K562 (cell line): Measurements from ENCODE around the gene POR. TPM values are rescaled to one million over a fixed set of nuclear protein-coding genes. Genes with fewer than 3 reads are reported as not detected.

ENCODE experiments used
- ATAC-seq: fragments of 200-7000 bp; cut with Tn5 transposase; 3 replicates; pipeline ENCODE4 v1.9.1; 2020; ENCODE audit warnings: moderate library complexity
- BruUV-seq: library from RNA; stranded (reverse); fragments of 400-500 nt; replicated peaks from 2 replicates; lab custom pipeline; 2021; lab: Mats Ljungman, UMichigan
- CTCF ChIA-PET: fragments of 300-600 bp; formaldehyde crosslinking; extraction: SDS; loops from one replicate; lab custom pipeline; 2021; ENCODE audit warnings: low intra/inter-chr PET ratio; lab: Yijun Ruan, JAX
- POLR2A ChIA-PET: fragments of 300-600, 350-650 bp; sonication (Branson Sonifier 250); formaldehyde crosslinking; extraction: SDS; loops from one replicate; lab custom pipeline; 2021; ENCODE audit warnings: antibody characterized with exemption, inconsistent platforms; lab: Yijun Ruan, JAX
- DNase-seq, 4 experiments: peaks; one replicate each; pipeline versions ENCODE4 v3.0.0 to v3.0.0-alpha.2; 2011 to 2018; ENCODE audit warnings: low spot score in 3 of 4, mixed read lengths in 3 of 4; ENCODE audit errors: extremely low read depth in 1 of 4
- FAIRE-seq: peaks from 2 replicates; lab custom pipeline; 2011; peaks lifted over from hg19 to GRCh38; lab: Jason Lieb, UNC
- H2AFZ ChIP-seq: 2 replicates; pipeline ENCODE4 v1.6.0; 2011; ENCODE audit warnings: low read depth, low read length, control low read depth, inconsistent platforms
- H3K27ac ChIP-seq: fragments of 200-600 bp; 3 replicates; pipeline ENCODE4 v1.8.0; 2011; ENCODE audit warnings: low read depth, mild to moderate bottlenecking, control low read depth, inconsistent platforms, low read length, moderate library complexity, mixed read lengths; ENCODE audit errors: extremely low read depth
- H3K27me3 ChIP-seq, 2 experiments: fragments of 300-600 bp in 1 of 2; 2 replicates in 1 of 2; 3 replicates in 1 of 2; pipeline versions ENCODE4 v1.6.0 to v1.8.0; 2011; ENCODE audit warnings: inconsistent platforms in 2 of 2, low read length in 2 of 2, mild to moderate bottlenecking in 1 of 2, mixed read lengths in 1 of 2, moderate library complexity in 1 of 2; ENCODE audit not compliant: control insufficient read depth in 2 of 2, insufficient read depth in 2 of 2
- H3K36me3 ChIP-seq: fragments of 300-600 bp; 3 replicates; pipeline ENCODE4 v1.8.0; 2011; ENCODE audit warnings: mild to moderate bottlenecking, low read length, inconsistent platforms; ENCODE audit not compliant: control insufficient read depth, insufficient read depth
- H3K4me1 ChIP-seq, 2 experiments: fragments of 200-600 bp in 1 of 2; replicated peaks in 1 of 2; 2 replicates in 1 of 2; 3 replicates in 1 of 2; pipeline versions ENCODE4 v1.5.1 to v1.8.0; 2011; ENCODE audit warnings: inconsistent platforms in 2 of 2, low read length in 2 of 2, mild to moderate bottlenecking in 1 of 2, mixed read lengths in 1 of 2, moderate library complexity in 1 of 2; ENCODE audit not compliant: control insufficient read depth in 2 of 2, insufficient read depth in 2 of 2
- H3K4me2 ChIP-seq: 2 replicates; pipeline ENCODE4 v1.6.1; 2011; ENCODE audit warnings: low read length, control low read depth, inconsistent platforms, mixed read lengths; ENCODE audit not compliant: insufficient read depth
- H3K4me3 ChIP-seq: fragments of 200-600 bp; sonication (generic), shearing (Covaris generic); 2 replicates; pipeline ENCODE4 v1.5.1; 2016; ENCODE audit warnings: control low read depth, inconsistent platforms
- H3K79me2 ChIP-seq: fragments of 200-600 bp; 3 replicates; pipeline ENCODE4 v1.8.0; 2011; ENCODE audit warnings: low read length, inconsistent platforms; ENCODE audit not compliant: control insufficient read depth, insufficient read depth
- H3K9ac ChIP-seq, 2 experiments: 2 replicates each; pipeline versions ENCODE4 v1.6.0 to v1.6.1; 2011; ENCODE audit warnings: low read depth in 2 of 2, low read length in 2 of 2, control low read depth in 1 of 2, inconsistent platforms in 1 of 2, mild to moderate bottlenecking in 1 of 2, mixed read lengths in 1 of 2; ENCODE audit not compliant: insufficient read depth in 1 of 2
- H3K9me1 ChIP-seq: one replicate; pipeline ENCODE4 v1.6.0; 2011; ENCODE audit warnings: inconsistent platforms, mild to moderate bottlenecking, low read length, moderate library complexity; ENCODE audit not compliant: control insufficient read depth, insufficient read depth
- H3K9me3 ChIP-seq: replicated peaks from 2 replicates; pipeline ENCODE4 v1.5.1; 2011; ENCODE audit warnings: low read depth, low read length, inconsistent platforms; ENCODE audit not compliant: control insufficient read depth, insufficient read depth
- H4K20me1 ChIP-seq: replicated peaks from 2 replicates; pipeline ENCODE4 v1.6.1; 2011; ENCODE audit warnings: low read length, inconsistent platforms, mixed read lengths; ENCODE audit not compliant: control insufficient read depth, insufficient read depth
- EGR1 ChIP-seq: fragments of 450-650 bp; conservative IDR thresholded peaks from 2 replicates; pipeline ENCODE4 v1.6.1; 2017; ENCODE audit warnings: mild to moderate bottlenecking
- FOXP1 ChIP-seq: sonication (generic); formaldehyde crosslinking; IDR thresholded peaks from 2 replicates; pipeline ENCODE4 v1.8.0; 2022; ENCODE audit warnings: mild to moderate bottlenecking, missing genetic modification reagents
- RBM39 ChIP-seq: fragments of 200-400 bp; formaldehyde crosslinking; optimal IDR thresholded peaks from 2 replicates; pipeline ENCODE3; 2018; ENCODE audit warnings: low read depth, low read length
- SAP30 ChIP-seq: fragments of 200-600 bp; sonication (generic); IDR thresholded peaks from 2 replicates; pipeline ENCODE4 v1.6.1; 2012; ENCODE audit warnings: borderline replicate concordance, low read depth, mild to moderate bottlenecking, moderate library complexity, low read length, control low read depth, inconsistent platforms; ENCODE audit not compliant: insufficient read depth, poor library complexity, severe bottlenecking
- ZNF707 ChIP-seq: fragments of 250-450 bp; sonication (Bioruptor Pico); conservative IDR thresholded peaks from 2 replicates; pipeline ENCODE4 v1.8.0; 2022; ENCODE audit warnings: inconsistent platforms, mild to moderate bottlenecking, moderate library complexity
- WGBS: fragments of 100-300 bp; shearing (Covaris generic); methylation state at CpG from one replicate; pipeline ENCODE4 v1.1.6; 2016; ENCODE audit warnings: low coverage, mixed read lengths; ENCODE audit not compliant: insufficient coverage; ENCODE audit errors: missing lambda C conversion rate; 5-methylcytosine and 5-hydroxymethylcytosine counted together
- in situ Hi-C: fragments of 300-500 bp; cut with MboI; formaldehyde crosslinking; loops from 4 replicates; pipeline ENCODE4 v1.15.0; 2018; ENCODE audit warnings: inconsistent platforms, mixed read lengths
- intact Hi-C: fragments of 100-400 bp; cut with micrococcal nuclease; formaldehyde crosslinking; loops from 2 replicates; pipeline ENCODE4 v1.14.2; 2022
- polyA plus RNA-seq, 8 experiments: library from polyadenylated mRNA; depleted of rRNA in 4 of 8; stranded (reverse) in 5 of 8; unstranded in 3 of 8; fragments of >200 nt; fragmentation: Nextera tagmentation in 2 of 8; fragmentation: Illumina TruSeq in 1 of 8; extraction: Ambion mirVana in 2 of 8; extraction: Trizol in 1 of 8; gene quantifications; 2 replicates each; pipeline versions ENCODE4 v1.2.1 to v1.2.3, GENCODE V29; 2011 to 2014; ENCODE audit warnings: inconsistent platforms in 1 of 8, missing spikeins in 1 of 8
- total RNA-seq, 7 experiments: library from RNA; depleted of rRNA in 6 of 7; stranded (reverse); fragments of >200 nt in 6 of 7; fragmentation: Illumina TruSeq in 2 of 7; extraction: Trizol in 2 of 7; gene quantifications; 2 replicates each; pipeline versions ENCODE4 v1.2.1 to v1.2.3, GENCODE V29; 2011 to 2021; ENCODE audit warnings: low replicate concordance in 1 of 7
- TF ChIP-seq, protein P1 (sequence below), 2 experiments: fragments of 200-800 bp in 1 of 2; sonication (Bioruptor generic) in 1 of 2; sonication (generic) in 1 of 2; formaldehyde crosslinking in 1 of 2; IDR thresholded peaks in 1 of 2; conservative IDR thresholded peaks in 1 of 2; 2 replicates each; pipeline versions ENCODE4 v1.5.0 to v1.6.1; 2016 to 2020; ENCODE audit warnings: missing compliant biosample characterization in 1 of 2, missing genetic modification characterization in 1 of 2, missing genetic modification reagents in 1 of 2

The POR gene
- total and polyA plus RNA-seq, 9 of the 15 experiments (the other 6 are each of a cell fraction or from before 2014, with no cell fraction given), result 4.7 to 142 (median 40.8) TPM

DNA sequence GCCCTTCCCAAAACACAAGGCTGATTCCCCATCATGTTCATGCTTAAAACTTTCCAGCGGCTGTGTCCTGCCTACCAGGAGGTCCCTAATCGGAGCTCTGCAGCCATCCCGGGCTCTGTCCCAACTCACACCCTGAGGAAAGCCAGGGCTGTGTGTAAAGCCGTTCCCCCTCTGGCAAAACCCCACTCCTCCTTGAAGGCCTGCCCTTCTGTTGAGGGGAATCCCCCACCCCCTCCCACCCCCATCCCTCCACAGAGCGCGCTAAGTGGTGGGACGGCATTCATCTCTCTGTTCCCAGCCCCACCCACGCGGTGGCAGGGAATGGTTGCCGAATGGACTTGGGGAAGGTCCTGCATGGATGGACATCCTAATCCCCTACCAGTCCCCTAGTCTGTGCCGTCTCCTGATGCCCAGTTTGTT lies 80.1 kb downstream of the POR start:
- ATAC-seq (no peak), FAIRE-seq (no peak), DNase-seq (no peak)
- ChIA-PET CTCF (no interaction called here), POLR2A (interaction anchor here (0.6 to 1.2 kb wide), 3 partner anchors 15 to 243 kb away, joined by 3 to 5 read pairs (median 3); no protein-coding TSS in a partner anchor)
- peak overlapping the region; percentile 54 to 84 for H3K9ac ChIP-seq
- peak overlapping the region; percentile 93 for H2AFZ ChIP-seq
- WGBS, result 69% methylated on average over 11 of the region's 11 CpGs
- H3K27ac ChIP-seq, result peak overlapping the region; percentile 45; the same call in 2 of the 3 replicates
- H3K4me2 ChIP-seq, result peak overlapping the region; percentile 90
- peaks cover 9% of the 10 kb centered on the region; the same call in 1 of the 3 replicates for H3K36me3 ChIP-seq
- BruUV-seq, result TSS peak; percentile 80
- H3K4me1 ChIP-seq, result peaks cover 28 to 49% of the 10 kb centered on the region in 2 experiments
- intact Hi-C loops (no loop called here), in situ Hi-C loops (no loop called here)
- peaks cover 5% of the 10 kb centered on the region; the same call in 1 of the 2 replicates for H4K20me1 ChIP-seq
- no peaks in the 10 kb centered on the region for H3K9me3 ChIP-seq
- TF ChIP-seq ZNF707 (CRISPR knock-in tag) (no peak), RBM39 (no peak), SAP30 (no peak), FOXP1 (CRISPR knock-in tag) (0 out of 2 replicates have a peak, but pooled peaks have one; percentile 28), EGR1 (peak; percentile 29; the same call in 1 of the 2 replicates)
- TF ChIP-seq, protein P1, sequence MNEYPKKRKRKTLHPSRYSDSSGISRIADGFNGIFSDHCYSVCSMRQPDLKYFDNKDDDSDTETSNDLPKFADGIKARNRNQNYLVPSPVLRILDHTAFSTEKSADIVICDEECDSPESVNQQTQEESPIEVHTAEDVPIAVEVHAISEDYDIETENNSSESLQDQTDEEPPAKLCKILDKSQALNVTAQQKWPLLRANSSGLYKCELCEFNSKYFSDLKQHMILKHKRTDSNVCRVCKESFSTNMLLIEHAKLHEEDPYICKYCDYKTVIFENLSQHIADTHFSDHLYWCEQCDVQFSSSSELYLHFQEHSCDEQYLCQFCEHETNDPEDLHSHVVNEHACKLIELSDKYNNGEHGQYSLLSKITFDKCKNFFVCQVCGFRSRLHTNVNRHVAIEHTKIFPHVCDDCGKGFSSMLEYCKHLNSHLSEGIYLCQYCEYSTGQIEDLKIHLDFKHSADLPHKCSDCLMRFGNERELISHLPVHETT (CRISPR knock-in tag; conservative IDR thresholded peaks at IDR 0.05 in 1 of 2, IDR thresholded peaks at IDR 0.05 in 1 of 2), result 0 out of 4 replicates have a peak, but pooled peaks of 1 of the 2 experiments have one; percentile 16
- peak overlapping the region; percentile 77 for H3K4me3 ChIP-seq
- no peaks in the 10 kb centered on the region for H3K27me3 ChIP-seq
- peaks cover 2% of the 10 kb centered on the region; the same call in 1 of the 3 replicates for H3K79me2 ChIP-seq
- H3K9me1 ChIP-seq, result no peaks in the 10 kb centered on the region
